ENCODE results near the gene RFPL4AL1. TPM values are rescaled to one million over a fixed set of nuclear protein-coding genes. Genes with fewer than 3 reads are reported as not detected.
"Not testable (repeated sequence)": the region's sequence is repeated elsewhere in the genome, so short reads cannot be mapped to it uniquely, and the experiment has no call there.

The RFPL4AL1 gene
- not detected for total RNA-seq

DNA sequence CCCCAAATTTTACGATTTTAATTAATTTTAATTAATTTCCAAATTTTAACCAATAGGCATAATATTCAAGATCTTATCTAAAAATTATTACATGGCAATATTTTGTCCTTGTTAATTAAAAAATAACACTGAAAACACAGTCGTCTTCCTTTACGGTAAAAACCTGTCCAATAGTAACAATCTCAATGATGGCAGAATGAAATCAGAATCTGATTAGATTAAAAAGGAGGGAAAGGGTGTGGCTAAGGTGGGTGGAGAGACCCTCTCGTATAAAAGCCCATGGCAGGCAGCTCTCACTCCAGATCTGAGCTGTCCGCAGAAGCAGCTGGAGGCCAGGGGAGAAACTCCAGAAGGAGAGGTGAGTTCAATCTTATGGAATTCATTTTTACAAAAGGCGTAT, at the start of gene RFPL4AL1:
Gene RFPL4AL1, plus strand, starts transcription at position 301 of the 400 bp plus-strand sequence. CDS start 2,687 bp downstream, outside the sequence.
- H3K4me3 ChIP-seq; intact Hi-C loops (cut with DNase I; ENCODE audit: low total_unique reads); DNase-seq (ENCODE audit: low spot score in 2 of 2): not testable (repeated sequence)

GRCh38 chr19:55720214-55720746, 48.6 kb upstream of the RFPL4AL1 start:
- Histone ChIP-seq H3K36me3 (no peaks in the 10 kb centered on the region), H3K9me3 (peaks cover 0 to 19% of the 10 kb centered on the region in 2 donors), H3K4me3 (no peak overlapping the region), H3K27me3 (peaks cover 0 to 24% of the 10 kb centered on the region in 2 donors), H3K4me1 (no peaks in the 10 kb centered on the region), H3K27ac (no peak overlapping the region)
- no peak for DNase-seq (ENCODE audit: low spot score in 2 of 2)
- intact Hi-C loops (cut with DNase I; ENCODE audit: low total_unique reads), result no loop called here
- no peak for TF ChIP-seq POLR2AphosphoS5 (IDR thresholded peaks at IDR 0.05)
- no peak for TF ChIP-seq CTCF (IDR thresholded peaks at IDR 0.05)
- no peak for TF ChIP-seq POLR2A (IDR thresholded peaks at IDR 0.05)

More for the DNA sequence above, at the start of gene RFPL4AL1:
- not testable (repeated sequence) for H3K9me3 ChIP-seq, H3K27ac ChIP-seq, H3K27me3 ChIP-seq, H3K36me3 ChIP-seq, H3K4me1 ChIP-seq

- TF ChIP-seq CTCF (IDR thresholded peaks at IDR 0.05) (no peak), POLR2A (IDR thresholded peaks at IDR 0.05) (no peak), POLR2AphosphoS5 (IDR thresholded peaks at IDR 0.05) (no peak)
- Histone ChIP-seq H3K27ac (no peak overlapping the region), H3K27me3 (peaks cover 0 to 21% of the 10 kb centered on the region in 2 donors), H3K4me3 (no peak overlapping the region), H3K4me1 (no peaks in the 10 kb centered on the region), H3K9me3 (peaks cover 0 to 19% of the 10 kb centered on the region in 2 donors), H3K36me3 (no peaks in the 10 kb centered on the region)
- intact Hi-C loops (cut with DNase I; ENCODE audit: low total_unique reads), result no loop called here
- no peak for DNase-seq (ENCODE audit: low spot score in 2 of 2)
Observed at GRCh38 chr19:55720801-55721200, 48.1 kb upstream of the RFPL4AL1 start.

- Histone ChIP-seq H3K4me3 (no peak overlapping the region), H3K4me1 (no peaks in the 10 kb centered on the region), H3K27me3 (peaks cover 0 to 12% of the 10 kb centered on the region in 2 donors), H3K27ac (no peak overlapping the region), H3K9me3 (peaks cover 0 to 19% of the 10 kb centered on the region in 2 donors), H3K36me3 (no peaks in the 10 kb centered on the region)
- no peak for DNase-seq (ENCODE audit: low spot score in 2 of 2)
- intact Hi-C loops (cut with DNase I; ENCODE audit: low total_unique reads), result no loop called here
- TF ChIP-seq POLR2AphosphoS5 (IDR thresholded peaks at IDR 0.05) (no peak), CTCF (IDR thresholded peaks at IDR 0.05) (no peak), POLR2A (IDR thresholded peaks at IDR 0.05) (no peak)
Observed at GRCh38 chr19:55723491-55723890, 45.4 kb upstream of the RFPL4AL1 start.

DNA sequence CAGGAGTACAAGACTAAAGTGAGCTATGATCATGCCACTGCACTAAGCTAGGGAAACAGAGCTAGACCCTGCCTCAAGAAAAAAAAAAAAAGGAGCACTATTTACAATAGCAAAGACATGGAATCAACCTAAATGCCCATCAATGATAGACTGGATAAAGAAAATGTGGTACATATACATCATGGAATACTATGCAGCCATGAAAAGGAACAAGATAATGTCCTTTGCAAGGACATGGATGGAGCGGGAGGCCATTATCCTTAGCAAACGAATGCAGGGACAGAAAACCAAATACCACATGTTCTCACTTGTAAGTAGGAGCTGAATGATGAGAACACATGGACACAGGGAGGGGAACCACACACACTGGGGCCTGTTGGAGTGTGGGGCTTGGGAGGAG, 38.5 kb upstream of the RFPL4AL1 start:
- H3K4me1 ChIP-seq; H3K27ac ChIP-seq; H3K27me3 ChIP-seq; H3K9me3 ChIP-seq; DNase-seq (ENCODE audit: low spot score in 2 of 2); H3K4me3 ChIP-seq; intact Hi-C loops (cut with DNase I; ENCODE audit: low total_unique reads); H3K36me3 ChIP-seq: not testable (repeated sequence)

DNA sequence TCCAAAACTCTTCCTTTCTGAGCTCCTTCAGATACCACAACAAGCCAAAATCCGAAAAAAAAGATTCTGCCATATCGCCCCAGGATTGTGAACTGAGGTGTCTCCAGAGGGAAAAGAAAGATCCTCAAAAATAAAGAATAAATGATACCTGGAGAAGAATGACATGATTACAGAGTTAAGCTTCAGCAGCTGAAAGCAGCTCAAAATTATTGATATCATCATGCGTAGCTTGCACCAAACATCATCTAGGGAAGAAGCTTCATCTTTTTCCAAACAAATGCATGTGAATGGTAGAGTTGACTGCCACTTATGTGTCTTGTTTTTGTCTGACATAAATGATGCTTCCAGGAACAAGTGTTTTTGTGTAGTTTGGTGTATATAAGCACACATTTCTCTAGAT, 30.6 kb upstream of the RFPL4AL1 start, which contains the start of gene NLRP9:
Gene NLRP9, minus strand, starts transcription at position 101 of the 400 bp plus-strand sequence. Its CDS starts 28 bp downstream, at position 73.
- Histone ChIP-seq H3K4me1 (no peaks in the 10 kb centered on the region), H3K4me3 (no peak within 1 kb of the TSS), H3K27ac (no peak within 1 kb of the TSS), H3K36me3 (no peaks in the 10 kb centered on the region), H3K27me3 (no peaks in the 10 kb centered on the region), H3K9me3 (no peaks in the 10 kb centered on the region)
- TF ChIP-seq CTCF (IDR thresholded peaks at IDR 0.05) (no peak), POLR2AphosphoS5 (IDR thresholded peaks at IDR 0.05) (no peak)
- intact Hi-C loops (cut with DNase I; ENCODE audit: low total_unique reads), result no loop called here
- no peak for DNase-seq (ENCODE audit: low spot score in 2 of 2)

All from breast epithelium (tissue), 4 donors.